ENCODE data around the gene ABTB2.

The ABTB2 gene

DNA sequence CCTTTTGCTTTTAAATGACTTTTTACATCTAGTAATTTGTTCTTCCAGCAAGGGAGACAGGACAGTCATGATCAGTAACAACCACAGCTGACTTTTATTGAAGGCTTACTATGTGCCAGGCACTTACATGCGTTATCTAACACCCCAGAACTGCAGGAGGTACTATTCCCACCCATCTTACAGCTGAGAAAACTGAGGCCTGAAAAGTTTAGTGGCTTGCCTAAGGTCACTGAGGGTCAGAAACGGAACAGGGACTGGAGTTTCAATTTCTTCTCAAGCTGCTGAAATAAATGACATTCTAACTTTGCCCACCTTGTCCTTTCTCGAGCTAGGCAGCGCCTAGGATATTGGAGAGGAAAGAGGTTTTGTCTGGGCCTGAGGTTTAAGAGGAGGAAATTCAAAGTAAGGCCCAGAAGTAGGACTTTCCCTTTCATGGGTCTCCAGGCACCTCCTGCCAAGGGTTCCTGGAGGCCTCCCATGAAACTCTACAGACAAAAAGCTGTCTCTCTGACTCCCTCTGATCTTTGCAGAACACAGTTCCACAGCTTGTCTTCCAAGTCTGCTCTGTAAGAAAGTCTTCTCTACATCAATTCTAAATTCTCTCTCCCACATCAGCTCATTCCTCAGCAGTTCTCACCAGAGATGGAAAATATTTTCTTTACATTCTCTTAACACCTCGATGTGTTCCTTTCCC is 150.2 kb downstream of the ABTB2 start:
- DNase-seq (ENCODE audit: low read depth) = no peak
- TF ChIP-seq, protein P1, sequence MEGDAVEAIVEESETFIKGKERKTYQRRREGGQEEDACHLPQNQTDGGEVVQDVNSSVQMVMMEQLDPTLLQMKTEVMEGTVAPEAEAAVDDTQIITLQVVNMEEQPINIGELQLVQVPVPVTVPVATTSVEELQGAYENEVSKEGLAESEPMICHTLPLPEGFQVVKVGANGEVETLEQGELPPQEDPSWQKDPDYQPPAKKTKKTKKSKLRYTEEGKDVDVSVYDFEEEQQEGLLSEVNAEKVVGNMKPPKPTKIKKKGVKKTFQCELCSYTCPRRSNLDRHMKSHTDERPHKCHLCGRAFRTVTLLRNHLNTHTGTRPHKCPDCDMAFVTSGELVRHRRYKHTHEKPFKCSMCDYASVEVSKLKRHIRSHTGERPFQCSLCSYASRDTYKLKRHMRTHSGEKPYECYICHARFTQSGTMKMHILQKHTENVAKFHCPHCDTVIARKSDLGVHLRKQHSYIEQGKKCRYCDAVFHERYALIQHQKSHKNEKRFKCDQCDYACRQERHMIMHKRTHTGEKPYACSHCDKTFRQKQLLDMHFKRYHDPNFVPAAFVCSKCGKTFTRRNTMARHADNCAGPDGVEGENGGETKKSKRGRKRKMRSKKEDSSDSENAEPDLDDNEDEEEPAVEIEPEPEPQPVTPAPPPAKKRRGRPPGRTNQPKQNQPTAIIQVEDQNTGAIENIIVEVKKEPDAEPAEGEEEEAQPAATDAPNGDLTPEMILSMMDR (conservative IDR thresholded peaks at IDR 0.05; ENCODE audit: control insufficient read depth, insufficient read depth, low read depth, low read length) = no peak
- no peak overlapping the region for H3K4me3 ChIP-seq (ENCODE audit: control insufficient read depth, low read depth, low read length)

DNA sequence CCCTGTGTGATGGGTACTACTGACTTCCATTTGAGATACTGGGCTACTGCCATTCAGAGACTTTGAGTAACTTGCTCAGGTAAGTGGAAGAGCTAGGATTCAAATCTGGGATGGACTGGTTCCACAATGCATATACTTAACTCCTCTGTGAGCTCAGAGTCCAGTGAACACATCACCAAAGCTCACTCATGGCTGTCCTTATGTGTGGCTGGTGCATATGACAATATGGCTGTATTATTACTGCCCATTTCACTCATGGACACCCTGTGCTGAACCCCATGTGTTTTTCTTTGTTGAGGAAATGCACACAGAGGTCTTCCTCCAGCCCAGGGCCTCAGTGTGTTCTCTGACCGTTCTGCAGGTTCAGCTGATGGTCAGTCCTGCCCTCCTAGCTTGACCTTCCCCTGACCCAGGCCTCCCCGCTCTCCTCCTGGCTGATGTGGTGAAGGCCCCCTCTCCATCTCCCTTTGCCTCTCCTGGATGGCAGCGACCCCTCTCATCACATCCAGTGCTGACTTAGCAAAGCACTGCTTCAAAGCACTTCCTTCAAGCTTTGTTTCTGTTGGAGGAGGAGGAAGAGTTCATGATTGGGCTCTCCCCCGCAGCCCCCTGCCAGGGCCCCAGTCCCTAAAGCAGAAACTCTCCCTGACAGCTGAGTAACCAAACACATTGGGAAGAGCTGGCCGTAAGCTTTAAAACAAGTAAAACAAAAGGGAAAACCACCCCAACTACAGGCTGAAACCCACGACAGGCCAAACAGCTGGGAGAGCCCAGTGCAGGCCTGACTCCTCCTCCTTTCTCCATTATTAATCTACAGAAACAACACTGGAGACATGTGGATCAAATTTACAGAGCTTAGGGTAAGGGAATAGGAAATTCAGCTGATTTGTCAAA is 151.2 kb downstream of the ABTB2 start:
- H3K4me3 ChIP-seq (ENCODE audit: control insufficient read depth, low read depth, low read length) = no peak overlapping the region
- TF ChIP-seq, protein P1 (conservative IDR thresholded peaks at IDR 0.05; ENCODE audit: control insufficient read depth, insufficient read depth, low read depth, low read length) = no peak
- no peak for DNase-seq (ENCODE audit: low read depth)

DNA sequence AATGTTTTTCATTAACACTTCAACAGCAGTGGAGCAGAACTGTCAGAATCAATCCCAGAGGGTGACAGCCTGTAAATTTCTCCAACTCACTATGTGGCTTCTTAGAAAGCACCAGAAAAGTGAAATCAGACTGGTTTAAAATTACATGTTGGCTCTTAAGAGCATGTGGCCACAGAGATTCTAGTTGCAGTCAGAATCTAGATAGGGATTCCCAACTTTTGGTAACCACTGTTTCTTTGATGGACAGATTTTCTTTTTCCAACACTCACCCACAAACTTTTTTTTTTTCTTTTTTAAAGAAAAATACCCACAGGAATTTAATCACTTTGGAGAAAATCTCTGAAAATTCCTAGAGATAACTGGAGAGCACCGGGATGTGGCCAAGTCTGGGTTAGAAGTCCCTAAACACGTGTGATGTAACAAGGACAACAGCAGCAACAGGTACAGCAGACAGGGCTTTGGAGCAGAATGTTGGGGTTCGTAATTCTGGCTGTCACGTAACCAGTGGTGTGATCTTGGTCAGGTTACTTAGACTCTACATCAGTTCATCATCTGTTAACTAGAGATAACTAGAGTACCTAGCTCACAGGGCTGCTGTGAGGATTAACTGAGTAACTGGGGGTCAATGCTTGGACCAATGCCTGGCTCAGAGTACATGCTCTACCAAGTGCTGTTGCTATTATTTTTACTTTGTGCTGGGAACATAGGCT is 152.3 kb downstream of the ABTB2 start:
- no peak overlapping the region for H3K4me3 ChIP-seq (ENCODE audit: control insufficient read depth, low read depth, low read length)
- TF ChIP-seq, protein P1 (conservative IDR thresholded peaks at IDR 0.05; ENCODE audit: control insufficient read depth, insufficient read depth, low read depth, low read length) = no peak
- DNase-seq (ENCODE audit: low read depth) = no peak

DNA sequence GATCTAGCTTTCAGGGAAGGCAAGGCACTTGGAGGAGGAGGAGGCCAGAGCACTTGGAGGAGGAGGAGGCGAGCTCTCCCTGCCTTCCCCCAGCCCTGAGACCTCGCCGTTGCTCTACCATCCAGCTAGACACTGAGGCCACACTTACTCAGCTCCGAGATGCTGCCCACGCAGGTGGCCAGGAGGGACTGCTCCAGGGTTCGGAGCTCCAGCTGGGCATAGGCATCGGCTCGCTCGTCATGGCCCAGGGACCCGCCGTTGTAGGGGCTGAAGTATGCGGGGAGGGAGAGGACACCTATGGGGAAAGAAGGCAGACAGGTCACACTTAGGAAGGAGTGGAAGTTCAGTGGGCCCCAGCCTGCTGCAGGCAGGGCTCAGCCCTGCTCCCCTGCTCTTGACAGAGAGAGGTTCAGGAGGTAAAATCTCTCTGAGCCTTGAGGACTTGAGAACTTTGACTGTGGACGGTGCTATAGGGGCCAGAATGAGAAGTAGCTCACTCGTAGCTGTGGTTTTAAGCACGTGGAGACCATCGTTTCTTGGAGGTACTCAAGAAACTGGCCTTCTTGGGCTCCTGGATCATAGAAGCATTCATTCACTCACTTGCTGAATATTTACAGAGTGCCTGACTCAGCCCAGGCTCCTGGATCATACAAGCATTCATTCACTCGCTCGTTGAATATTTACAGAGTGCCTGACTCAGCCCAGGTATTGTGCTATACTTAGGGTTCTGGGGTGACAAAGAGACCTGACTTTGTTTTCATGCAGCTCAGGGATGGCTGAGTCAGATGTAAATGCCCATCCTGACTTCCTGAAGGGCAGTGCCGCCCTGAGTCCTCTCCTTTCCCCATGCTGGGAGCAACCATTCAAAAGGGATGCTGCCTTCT is 153.2 kb downstream of the ABTB2 start:
- TF ChIP-seq, protein P1 (conservative IDR thresholded peaks at IDR 0.05; ENCODE audit: control insufficient read depth, insufficient read depth, low read depth, low read length) = no peak
- no peak overlapping the region for H3K4me3 ChIP-seq (ENCODE audit: control insufficient read depth, low read depth, low read length)
- no peak for DNase-seq (ENCODE audit: low read depth)

DNA sequence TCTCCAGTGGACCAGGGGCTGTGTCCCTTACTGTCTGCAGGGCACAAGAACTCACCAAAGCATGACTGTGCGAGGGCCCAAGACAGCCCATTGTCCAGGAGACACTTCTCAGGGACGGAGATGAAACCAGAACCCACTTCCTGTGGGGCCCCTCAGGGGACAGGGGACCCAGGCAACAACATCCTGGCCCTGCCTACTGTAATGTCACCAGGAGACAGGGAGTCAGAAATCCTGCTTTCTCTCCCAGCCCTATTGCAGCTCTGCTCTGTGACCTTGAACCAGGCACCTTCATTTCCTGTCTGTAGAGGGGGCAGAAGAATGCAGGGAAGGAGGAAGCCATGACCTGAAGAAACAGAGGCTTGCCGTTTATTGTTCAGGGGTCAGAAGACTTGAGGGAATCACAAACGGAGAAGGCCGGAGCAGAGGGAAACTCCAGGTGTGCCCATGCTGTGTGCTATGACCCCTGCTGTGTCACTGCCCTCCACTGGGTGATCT is 154.4 kb downstream of the ABTB2 start:
- no peak for DNase-seq (ENCODE audit: low read depth)
- H3K4me3 ChIP-seq (ENCODE audit: control insufficient read depth, low read depth, low read length) = no peak overlapping the region
- TF ChIP-seq, protein P1 (conservative IDR thresholded peaks at IDR 0.05; ENCODE audit: control insufficient read depth, insufficient read depth, low read depth, low read length) = no peak

DNA sequence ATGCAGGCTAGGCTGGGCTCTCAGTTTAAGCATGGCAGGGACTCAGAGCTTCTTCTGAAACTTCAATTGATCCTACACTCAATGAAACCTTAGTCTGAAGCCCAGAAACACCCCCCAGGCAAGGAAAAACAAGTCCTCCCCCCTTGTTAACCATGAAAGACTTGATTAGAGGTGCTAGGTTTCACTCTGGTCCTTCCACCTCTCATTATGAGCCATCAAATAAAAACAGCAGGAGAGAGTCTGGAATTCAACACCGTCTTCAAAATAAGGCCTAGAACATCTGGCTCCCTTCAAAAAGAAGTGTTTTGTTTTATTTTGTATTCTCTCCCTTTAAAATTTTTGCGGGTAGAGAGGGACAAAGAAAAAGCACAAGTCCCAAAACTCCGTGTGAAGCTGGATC is 156.7 kb downstream of the ABTB2 start:
- TF ChIP-seq, protein P1 (conservative IDR thresholded peaks at IDR 0.05; ENCODE audit: control insufficient read depth, insufficient read depth, low read depth, low read length) = no peak
- no peak for DNase-seq (ENCODE audit: low read depth)
- H3K4me3 ChIP-seq (ENCODE audit: control insufficient read depth, low read depth, low read length) = no peak overlapping the region
